Suprapubic skin (tissue), 4 donors: Measurements from ENCODE around the gene NEXN. TPM values are rescaled to one million over a fixed set of nuclear protein-coding genes. Genes with fewer than 3 reads are reported as not detected.

Experiments
- DNase-seq, 2 donors: peaks; one replicate each; pipeline ENCODE4 v3.0.0-alpha.2; 2019; ENCODE audit warnings: low spot score in 2 of 2
- H3K27ac ChIP-seq: fragments of 200-600 bp; sonication (generic); one replicate; pipeline ENCODE4 v1.5.1; 2019
- H3K27me3 ChIP-seq: fragments of 200-600 bp; sonication (generic); one replicate; pipeline ENCODE4 v1.5.1; 2019
- H3K36me3 ChIP-seq: fragments of 200-600 bp; sonication (generic); one replicate; pipeline ENCODE4 v1.5.1; 2019
- H3K4me1 ChIP-seq: fragments of 200-600 bp; sonication (generic); one replicate; pipeline ENCODE4 v1.5.1; 2019
- H3K4me3 ChIP-seq: fragments of 200-600 bp; sonication (generic); one replicate; pipeline ENCODE4 v1.5.1; 2019; ENCODE audit warnings: mild to moderate bottlenecking
- H3K9me3 ChIP-seq: fragments of 200-600 bp; sonication (generic); one replicate; pipeline ENCODE4 v1.5.1; 2019
- EP300 ChIP-seq: sonication (generic); formaldehyde crosslinking; IDR thresholded peaks from one replicate; pipeline ENCODE4 v1.6.1; 2017; ENCODE audit warnings: antibody characterized with exemption
- POLR2A ChIP-seq, 2 donors: fragments of 450-650 bp; IDR thresholded peaks; one replicate each; pipeline ENCODE4 v1.6.1; 2017; ENCODE audit warnings: antibody characterized with exemption in 2 of 2, mild to moderate bottlenecking in 2 of 2, moderate library complexity in 2 of 2
- POLR2AphosphoS5 ChIP-seq, 3 donors: sonication (generic); formaldehyde crosslinking; IDR thresholded peaks; one replicate each; pipeline ENCODE4 v1.6.1; 2017; ENCODE audit warnings: antibody characterized with exemption in 3 of 3
- WGBS: methylation state at CpG from one replicate; pipeline ENCODE4 v1.1.5; 2018; 5-methylcytosine and 5-hydroxymethylcytosine counted together
- total RNA-seq, 4 donors: library from RNA; depleted of rRNA; stranded (reverse); fragments of >200 nt; gene quantifications; one replicate each; pipeline ENCODE4 v1.1.0, GENCODE V29; 2016
- TF ChIP-seq, protein P1 (sequence below), 2 donors: fragments of 200-600 bp in 1 of 2; fragments of 450-650 bp in 1 of 2; sonication (generic) in 1 of 2; IDR thresholded peaks; one replicate each; pipeline ENCODE4 v1.5.1; 2016 to 2019; ENCODE audit warnings: antibody characterized with exemption in 2 of 2, mild to moderate bottlenecking in 1 of 2, moderate library complexity in 1 of 2

NEXN gene
- total RNA-seq, 4 donors from 2014 or later = 0.60 to 3.3 (median 2.1) TPM

DNA sequence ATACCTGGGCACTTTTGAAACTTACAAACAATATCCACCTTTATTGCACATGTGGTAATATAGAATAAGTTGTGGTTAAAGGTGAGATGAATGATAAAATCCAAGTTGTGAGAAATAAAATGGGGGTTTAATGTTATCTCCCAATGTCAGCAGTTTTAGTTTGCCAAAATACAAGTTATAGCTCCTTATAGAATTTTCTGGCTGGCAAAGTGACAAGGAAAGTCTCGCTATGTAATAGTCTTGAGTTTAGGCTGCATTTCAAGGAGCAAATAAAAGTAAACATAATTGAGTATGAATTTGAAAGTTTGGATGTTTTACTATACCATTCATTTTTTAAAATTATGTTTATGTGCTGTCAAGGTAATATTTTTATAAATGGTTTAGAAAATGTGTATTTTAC, 15.0 kb upstream of the NEXN start:
- DNase-seq = no peak
- Histone ChIP-seq H3K9me3 (no peaks in the 10 kb centered on the region), H3K27ac (no peak overlapping the region), H3K36me3 (peaks cover 13% of the 10 kb centered on the region), H3K4me1 (no peaks in the 10 kb centered on the region), H3K4me3 (no peak overlapping the region), H3K27me3 (no peaks in the 10 kb centered on the region)
- 92% methylated on average over 1 of the region's 1 CpG for WGBS
- TF ChIP-seq, protein P1, sequence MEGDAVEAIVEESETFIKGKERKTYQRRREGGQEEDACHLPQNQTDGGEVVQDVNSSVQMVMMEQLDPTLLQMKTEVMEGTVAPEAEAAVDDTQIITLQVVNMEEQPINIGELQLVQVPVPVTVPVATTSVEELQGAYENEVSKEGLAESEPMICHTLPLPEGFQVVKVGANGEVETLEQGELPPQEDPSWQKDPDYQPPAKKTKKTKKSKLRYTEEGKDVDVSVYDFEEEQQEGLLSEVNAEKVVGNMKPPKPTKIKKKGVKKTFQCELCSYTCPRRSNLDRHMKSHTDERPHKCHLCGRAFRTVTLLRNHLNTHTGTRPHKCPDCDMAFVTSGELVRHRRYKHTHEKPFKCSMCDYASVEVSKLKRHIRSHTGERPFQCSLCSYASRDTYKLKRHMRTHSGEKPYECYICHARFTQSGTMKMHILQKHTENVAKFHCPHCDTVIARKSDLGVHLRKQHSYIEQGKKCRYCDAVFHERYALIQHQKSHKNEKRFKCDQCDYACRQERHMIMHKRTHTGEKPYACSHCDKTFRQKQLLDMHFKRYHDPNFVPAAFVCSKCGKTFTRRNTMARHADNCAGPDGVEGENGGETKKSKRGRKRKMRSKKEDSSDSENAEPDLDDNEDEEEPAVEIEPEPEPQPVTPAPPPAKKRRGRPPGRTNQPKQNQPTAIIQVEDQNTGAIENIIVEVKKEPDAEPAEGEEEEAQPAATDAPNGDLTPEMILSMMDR (IDR thresholded peaks at IDR 0.05) = no peak
- no peak for TF ChIP-seq POLR2AphosphoS5 (IDR thresholded peaks at IDR 0.05)
- TF ChIP-seq POLR2A (IDR thresholded peaks at IDR 0.05) = no peak
- TF ChIP-seq EP300 = no peak

GRCh38 chr1:77874804-77875445, 13.5 kb upstream of the NEXN start:
- peaks cover 13% of the 10 kb centered on the region for H3K36me3 ChIP-seq
- 95% methylated on average over 4 of the region's 4 CpGs for WGBS
- H3K27ac ChIP-seq = no peak overlapping the region
- no peaks in the 10 kb centered on the region for H3K4me1 ChIP-seq
- H3K9me3 ChIP-seq = no peaks in the 10 kb centered on the region
- no peaks in the 10 kb centered on the region for H3K27me3 ChIP-seq
- no peak for DNase-seq
- TF ChIP-seq EP300 (no peak), POLR2AphosphoS5 (IDR thresholded peaks at IDR 0.05) (no peak), POLR2A (IDR thresholded peaks at IDR 0.05) (no peak)
- TF ChIP-seq, protein P1 (IDR thresholded peaks at IDR 0.05) = no peak
- H3K4me3 ChIP-seq = no peak overlapping the region

GRCh38 chr1:77876884-77877283, 11.5 kb upstream of the NEXN start:
- Histone ChIP-seq H3K4me1 (no peaks in the 10 kb centered on the region), H3K9me3 (no peaks in the 10 kb centered on the region), H3K27ac (no peak overlapping the region), H3K36me3 (peaks cover 13% of the 10 kb centered on the region), H3K4me3 (no peak overlapping the region), H3K27me3 (no peaks in the 10 kb centered on the region)
- no peak for DNase-seq
- WGBS = 91% methylated on average over 4 of the region's 4 CpGs
- TF ChIP-seq, protein P1 (IDR thresholded peaks at IDR 0.05) = no peak
- TF ChIP-seq EP300 (no peak), POLR2A (IDR thresholded peaks at IDR 0.05) (no peak), POLR2AphosphoS5 (IDR thresholded peaks at IDR 0.05) (no peak)

- Histone ChIP-seq H3K4me3 (no peak overlapping the region), H3K9me3 (no peaks in the 10 kb centered on the region), H3K36me3 (peaks cover 3% of the 10 kb centered on the region), H3K27me3 (no peaks in the 10 kb centered on the region), H3K27ac (no peak overlapping the region), H3K4me1 (no peaks in the 10 kb centered on the region)
- TF ChIP-seq, protein P1 (IDR thresholded peaks at IDR 0.05) = no peak
- no peak for TF ChIP-seq EP300
- TF ChIP-seq POLR2A (IDR thresholded peaks at IDR 0.05) = no peak
- no peak for TF ChIP-seq POLR2AphosphoS5 (IDR thresholded peaks at IDR 0.05)
- DNase-seq = no peak
- WGBS = 93% methylated on average over 1 of the region's 1 CpG
These were observed 7.4 kb upstream of the NEXN start for GRCh38 chr1:77881061-77881460.

DNA sequence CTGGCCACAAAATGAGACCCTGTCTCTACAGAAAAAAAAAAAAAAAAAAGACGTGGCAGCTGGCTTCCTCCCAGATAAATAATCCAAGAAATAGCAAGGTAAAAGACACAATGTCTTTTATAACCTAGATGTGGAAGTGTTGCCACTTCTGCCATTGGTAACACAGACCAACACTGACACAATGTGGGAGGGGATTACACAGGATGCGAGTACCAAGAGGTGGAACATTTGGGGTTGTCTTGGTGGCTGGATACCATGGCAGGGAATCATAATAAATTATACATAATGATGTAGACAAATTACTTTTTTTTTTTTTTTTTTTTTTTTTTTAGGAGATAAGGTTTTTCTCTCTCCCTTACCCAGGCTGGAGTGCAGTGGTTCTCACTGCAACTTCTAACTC, 6.0 kb upstream of the NEXN start:
- TF ChIP-seq POLR2A (IDR thresholded peaks at IDR 0.05) (no peak), POLR2AphosphoS5 (IDR thresholded peaks at IDR 0.05) (no peak)
- TF ChIP-seq, protein P1 (IDR thresholded peaks at IDR 0.05) = no peak
- DNase-seq = no peak
- Histone ChIP-seq H3K36me3 (peaks cover 3% of the 10 kb centered on the region), H3K4me1 (no peaks in the 10 kb centered on the region), H3K27ac (no peak overlapping the region), H3K27me3 (no peaks in the 10 kb centered on the region), H3K4me3 (no peak overlapping the region), H3K9me3 (no peaks in the 10 kb centered on the region)
- 68% methylated on average over 2 of the region's 2 CpGs for WGBS
